ENCODE measurements around the gene METTL15.
"Not testable (repeated sequence)": the region's sequence is repeated elsewhere in the genome, so short reads cannot be mapped to it uniquely, and the experiment has no call there.

Gene METTL15

DNA sequence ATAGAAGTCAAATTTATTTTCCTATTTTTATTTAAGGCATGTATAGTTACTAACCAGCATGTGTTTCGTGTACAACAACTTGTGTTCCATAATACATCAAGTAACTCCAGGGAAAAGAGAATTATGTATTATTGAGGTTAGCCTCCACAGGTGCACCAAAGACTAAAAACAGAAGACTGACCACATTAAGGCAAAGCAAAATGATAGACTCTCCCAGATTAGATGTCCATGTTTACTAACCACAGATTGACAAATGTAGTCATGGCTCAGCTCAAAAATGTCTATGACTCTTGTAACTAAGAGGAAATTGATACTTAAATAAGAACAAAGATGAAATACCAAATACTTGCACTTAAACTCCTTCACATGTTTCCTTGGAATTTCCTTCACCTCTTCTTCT, 238.5 kb downstream of the METTL15 start:
- Histone ChIP-seq H3K36me3 (ENCODE audit: control insufficient read depth in 2 of 2, insufficient read depth in 2 of 2, low read length in 2 of 2) (no peaks in the 10 kb centered on the region), H3K27ac (ENCODE audit: low read depth in 2 of 2, low read length in 2 of 2) (no peak overlapping the region), H3K27me3 (ENCODE audit: control insufficient read depth in 2 of 2, insufficient read depth in 2 of 2, low read length in 2 of 2) (no peaks in the 10 kb centered on the region)

GRCh38 chr11:28347371-28347770, 239.2 kb downstream of the METTL15 start:
- H3K4me3 ChIP-seq (ENCODE audit: low read length in 2 of 2) = no peak overlapping the region
- H3K27me3 ChIP-seq (ENCODE audit: control insufficient read depth in 2 of 2, insufficient read depth in 2 of 2, low read length in 2 of 2) = no peaks in the 10 kb centered on the region

More for the DNA sequence above, 238.5 kb downstream of the METTL15 start:
- Histone ChIP-seq H3K9ac (ENCODE audit: low read depth in 1 of 2, low read length in 2 of 2) (no peak overlapping the region), H3K9me3 (ENCODE audit: control insufficient read depth in 2 of 2, low read length in 2 of 2) (no peaks in the 10 kb centered on the region), H3K4me1 (ENCODE audit: control insufficient read depth in 2 of 2, insufficient read depth in 2 of 2, low read length in 2 of 2) (no peaks in the 10 kb centered on the region), H3K4me3 (ENCODE audit: low read length in 2 of 2) (no peak overlapping the region)

DNA sequence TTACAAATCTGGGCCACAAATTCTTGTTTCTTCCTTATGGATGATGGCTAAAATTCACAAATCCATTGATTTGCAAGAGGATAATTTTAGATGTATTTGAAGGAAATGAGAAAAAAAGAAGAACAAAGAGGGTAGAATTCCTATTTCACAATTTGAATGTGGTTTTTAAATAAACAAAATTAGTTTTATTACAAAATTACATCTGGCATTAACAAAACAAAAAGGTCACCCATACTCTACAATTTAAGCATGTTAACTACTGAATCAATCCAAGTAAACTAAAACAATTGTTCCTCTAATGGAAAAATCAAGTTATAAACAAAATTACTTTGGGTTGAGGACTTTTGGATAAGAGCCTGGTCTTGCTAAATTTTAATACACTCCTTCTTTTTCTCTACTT, 242.0 kb downstream of the METTL15 start:
- Histone ChIP-seq H3K27me3 (ENCODE audit: control insufficient read depth in 2 of 2, insufficient read depth in 2 of 2, low read length in 2 of 2) (no peaks in the 10 kb centered on the region), H3K9ac (ENCODE audit: low read depth in 1 of 2, low read length in 2 of 2) (no peak overlapping the region), H3K36me3 (ENCODE audit: control insufficient read depth in 2 of 2, insufficient read depth in 2 of 2, low read length in 2 of 2) (no peaks in the 10 kb centered on the region), H3K27ac (ENCODE audit: low read depth in 2 of 2, low read length in 2 of 2) (no peak overlapping the region), H3K9me3 (ENCODE audit: control insufficient read depth in 2 of 2, low read length in 2 of 2) (no peaks in the 10 kb centered on the region), H3K4me3 (ENCODE audit: low read length in 2 of 2) (no peak overlapping the region), H3K4me1 (ENCODE audit: control insufficient read depth in 2 of 2, insufficient read depth in 2 of 2, low read length in 2 of 2) (no peaks in the 10 kb centered on the region)

More at GRCh38 chr11:28347371-28347770, 239.2 kb downstream of the METTL15 start:
- no peaks in the 10 kb centered on the region for H3K4me1 ChIP-seq (ENCODE audit: control insufficient read depth in 2 of 2, insufficient read depth in 2 of 2, low read length in 2 of 2)
- H3K36me3 ChIP-seq (ENCODE audit: control insufficient read depth in 2 of 2, insufficient read depth in 2 of 2, low read length in 2 of 2) = no peaks in the 10 kb centered on the region
- no peak overlapping the region for H3K9ac ChIP-seq (ENCODE audit: low read depth in 1 of 2, low read length in 2 of 2)
- no peaks in the 10 kb centered on the region for H3K9me3 ChIP-seq (ENCODE audit: control insufficient read depth in 2 of 2, low read length in 2 of 2)
- no peak overlapping the region for H3K27ac ChIP-seq (ENCODE audit: low read depth in 2 of 2, low read length in 2 of 2)

GRCh38 chr11:28353991-28354390, 245.8 kb downstream of the METTL15 start:
- Histone ChIP-seq H3K9ac (ENCODE audit: low read depth in 1 of 2, low read length in 2 of 2) (no peak overlapping the region), H3K27me3 (ENCODE audit: control insufficient read depth in 2 of 2, insufficient read depth in 2 of 2, low read length in 2 of 2) (no peaks in the 10 kb centered on the region), H3K4me3 (ENCODE audit: low read length in 2 of 2) (no peak overlapping the region), H3K9me3 (ENCODE audit: control insufficient read depth in 2 of 2, low read length in 2 of 2) (no peaks in the 10 kb centered on the region), H3K4me1 (ENCODE audit: control insufficient read depth in 2 of 2, insufficient read depth in 2 of 2, low read length in 2 of 2) (no peaks in the 10 kb centered on the region), H3K27ac (ENCODE audit: low read depth in 2 of 2, low read length in 2 of 2) (no peak overlapping the region), H3K36me3 (ENCODE audit: control insufficient read depth in 2 of 2, insufficient read depth in 2 of 2, low read length in 2 of 2) (no peaks in the 10 kb centered on the region)

GRCh38 chr11:28366549-28367346, 258.6 kb downstream of the METTL15 start:
- no peak overlapping the region for H3K27ac ChIP-seq (ENCODE audit: low read depth in 2 of 2, low read length in 2 of 2)

GRCh38 chr11:28378095-28378494, 269.9 kb downstream of the METTL15 start:
- H3K4me3 ChIP-seq (ENCODE audit: low read length in 2 of 2); H3K36me3 ChIP-seq (ENCODE audit: control insufficient read depth in 2 of 2, insufficient read depth in 2 of 2, low read length in 2 of 2); H3K27ac ChIP-seq (ENCODE audit: low read depth in 2 of 2, low read length in 2 of 2); H3K9me3 ChIP-seq (ENCODE audit: control insufficient read depth in 2 of 2, low read length in 2 of 2); H3K4me1 ChIP-seq (ENCODE audit: control insufficient read depth in 2 of 2, insufficient read depth in 2 of 2, low read length in 2 of 2); H3K27me3 ChIP-seq (ENCODE audit: control insufficient read depth in 2 of 2, insufficient read depth in 2 of 2, low read length in 2 of 2); H3K9ac ChIP-seq (ENCODE audit: low read depth in 1 of 2, low read length in 2 of 2): not testable (repeated sequence)

More at GRCh38 chr11:28366549-28367346, 258.6 kb downstream of the METTL15 start:
- H3K27me3 ChIP-seq (ENCODE audit: control insufficient read depth in 2 of 2, insufficient read depth in 2 of 2, low read length in 2 of 2) = no peaks in the 10 kb centered on the region
- no peaks in the 10 kb centered on the region for H3K9me3 ChIP-seq (ENCODE audit: control insufficient read depth in 2 of 2, low read length in 2 of 2)
- no peaks in the 10 kb centered on the region for H3K4me1 ChIP-seq (ENCODE audit: control insufficient read depth in 2 of 2, insufficient read depth in 2 of 2, low read length in 2 of 2)
- H3K9ac ChIP-seq (ENCODE audit: low read depth in 1 of 2, low read length in 2 of 2) = no peak overlapping the region
- H3K36me3 ChIP-seq (ENCODE audit: control insufficient read depth in 2 of 2, insufficient read depth in 2 of 2, low read length in 2 of 2) = no peaks in the 10 kb centered on the region
- H3K4me3 ChIP-seq (ENCODE audit: low read length in 2 of 2) = no peak overlapping the region

All from mucosa of rectum (tissue), 2 donors.